Stimulated activated CD4-positive, alpha-beta T cell treated with anti-CD3 and anti-CD28 coated beads, Interleukin-1b, Interleukin-23, amount 100 ng/mL, for 1 hour (primary cell): ENCODE results near the gene NCOR1.
"Not testable (repeated sequence)": the region's sequence is repeated elsewhere in the genome, so short reads cannot be mapped to it uniquely, and the experiment has no call there.

Experiments used
- DNase-seq, 2 donors: peaks; one replicate each; pipeline ENCODE4 v3.0.0-alpha.2; 2020; ENCODE audit warnings: low read depth in 2 of 2

The NCOR1 gene

DNA sequence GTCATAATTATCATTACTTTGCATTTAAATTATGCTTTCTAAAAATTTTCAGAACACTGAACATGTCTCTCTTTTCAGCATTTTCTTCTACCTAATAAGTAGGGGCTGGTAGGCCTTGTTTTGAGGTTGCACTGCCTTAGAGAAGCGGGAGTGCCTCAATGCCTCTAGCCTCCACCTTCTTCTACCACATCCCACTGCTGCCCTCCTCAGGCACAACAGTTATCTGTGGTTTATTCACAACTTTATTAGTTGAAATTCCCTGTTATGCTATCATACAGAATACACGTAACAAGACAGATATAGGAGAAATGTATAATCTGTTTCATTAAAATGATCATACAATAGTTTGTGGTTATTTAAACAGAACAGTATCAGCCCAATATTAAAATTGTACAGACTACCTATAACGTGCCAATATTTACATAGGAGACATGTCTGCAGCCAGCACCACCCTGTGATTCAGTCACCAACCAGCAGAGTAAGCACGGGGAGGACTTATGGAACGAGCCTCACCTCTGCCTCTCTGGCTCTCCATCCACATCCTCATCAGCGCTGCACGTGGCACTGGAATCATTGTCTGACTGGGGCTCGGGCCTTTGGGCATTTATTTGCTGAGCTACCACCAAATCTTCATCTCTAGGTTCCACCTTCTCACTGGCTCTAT, 114.5 kb downstream of the NCOR1 start:
- DNase-seq = no peak

DNA sequence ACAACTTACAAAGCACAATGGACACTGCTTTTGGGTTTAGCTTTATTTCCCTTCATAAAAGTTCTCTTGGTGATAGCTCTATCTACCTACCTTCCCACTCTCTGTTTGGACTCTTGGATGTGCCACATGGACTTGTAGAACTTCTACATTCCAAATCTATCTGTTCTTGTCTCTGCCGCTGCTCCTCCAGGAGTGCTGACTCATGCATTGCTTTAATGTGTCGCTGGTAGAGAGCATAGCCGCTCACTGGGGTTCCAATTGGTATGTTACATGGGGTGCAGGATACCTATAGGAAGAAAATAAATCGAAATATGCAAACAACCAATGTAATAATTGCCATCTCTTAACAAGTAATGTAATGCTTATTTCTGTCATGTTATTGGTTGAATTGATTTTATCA, 123.6 kb downstream of the NCOR1 start:
- no peak for DNase-seq

DNA sequence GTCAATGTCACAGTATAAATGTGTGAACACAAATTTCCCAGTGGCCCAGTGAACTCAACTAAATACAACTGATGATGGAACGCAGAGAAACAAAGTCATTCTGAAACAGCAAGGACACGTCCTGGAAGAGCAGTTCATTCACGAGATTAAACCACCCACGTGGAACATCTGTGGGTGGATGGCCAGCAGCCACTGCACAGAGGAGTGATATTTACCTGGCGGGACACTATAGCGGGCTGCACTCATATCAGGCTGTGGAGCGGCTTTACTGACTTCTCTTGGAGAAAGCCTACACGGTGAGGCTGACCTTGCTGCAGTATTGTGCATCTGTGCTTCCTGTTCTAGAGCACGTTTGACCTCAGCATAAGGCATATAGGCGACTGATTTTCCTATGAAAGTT, 128.4 kb downstream of the NCOR1 start:
- DNase-seq = no peak

DNA sequence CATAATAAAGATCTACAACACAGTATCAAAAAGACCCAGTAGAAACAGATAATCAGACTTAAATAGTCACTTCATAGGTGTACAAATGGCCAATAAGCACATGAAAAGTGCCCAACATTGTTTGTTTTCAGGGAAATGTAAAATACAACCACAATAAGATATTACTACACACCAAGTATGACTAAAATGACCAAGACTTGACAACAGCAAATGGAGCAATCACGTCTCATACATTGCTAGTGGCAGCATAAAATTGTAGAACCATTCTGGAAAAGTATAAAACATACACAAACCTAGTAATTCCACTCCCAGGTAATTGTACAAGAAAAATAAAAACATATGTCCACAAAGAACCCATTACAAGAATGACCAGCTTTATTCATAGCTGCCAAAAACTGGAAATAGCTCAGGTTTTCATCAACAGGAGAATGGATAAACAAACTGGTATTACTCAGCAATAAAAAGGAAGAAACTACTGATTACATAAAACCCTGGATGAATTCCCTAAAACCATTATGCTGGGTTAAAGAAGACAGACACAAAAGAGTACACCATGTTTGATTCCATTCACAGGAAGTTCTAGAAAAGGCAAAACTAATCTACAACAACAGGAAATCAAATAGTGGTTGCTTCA, 130.2 kb downstream of the NCOR1 start:
- DNase-seq = no peak

DNA sequence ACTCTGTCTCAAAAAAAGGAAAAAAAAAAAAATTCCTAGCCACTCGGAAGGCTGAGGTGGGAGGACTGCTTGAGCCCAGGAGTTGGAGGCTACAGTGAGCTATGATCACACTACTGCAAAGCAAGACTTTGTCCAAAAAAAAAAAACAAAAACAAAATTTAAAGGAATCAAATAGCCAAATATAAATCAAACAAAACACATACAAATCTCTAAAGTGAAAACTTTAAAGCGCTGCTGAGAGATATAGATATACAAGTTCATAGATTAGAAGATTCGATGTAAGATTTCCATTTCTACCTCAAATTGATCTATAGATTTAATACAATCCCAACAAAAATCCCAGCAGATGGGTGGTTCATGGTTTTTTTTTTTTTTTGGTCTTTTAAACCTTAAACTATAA, 132.1 kb downstream of the NCOR1 start:
- no peak for DNase-seq

DNA sequence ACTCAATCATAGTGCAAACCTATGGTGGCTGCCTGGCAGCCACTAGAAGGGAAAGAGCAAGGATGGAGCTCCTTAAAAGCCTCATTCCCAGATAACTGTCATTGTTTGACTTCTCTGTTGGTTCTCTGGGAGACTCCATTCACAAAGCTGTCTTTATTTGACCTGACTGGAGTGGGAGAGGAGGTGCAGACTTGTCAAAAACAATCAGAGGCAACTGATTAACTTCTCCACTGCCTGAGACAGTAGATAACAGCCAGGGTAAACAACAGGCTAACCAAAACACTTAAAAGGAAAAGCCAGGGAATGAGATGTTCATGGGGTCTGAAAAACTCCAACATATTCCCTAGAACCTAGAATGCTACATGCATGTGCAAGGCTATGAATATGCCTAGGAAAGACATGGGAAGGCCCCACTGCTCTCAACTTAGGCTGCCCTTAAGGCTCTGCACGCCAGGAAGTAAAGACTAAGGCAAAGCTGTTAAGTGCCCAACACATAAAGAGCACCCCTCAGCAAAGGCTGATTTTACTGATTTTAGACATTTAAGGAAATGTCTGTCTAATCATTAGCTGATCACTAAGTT, 133.7 kb downstream of the NCOR1 start:
- no peak for DNase-seq

DNA sequence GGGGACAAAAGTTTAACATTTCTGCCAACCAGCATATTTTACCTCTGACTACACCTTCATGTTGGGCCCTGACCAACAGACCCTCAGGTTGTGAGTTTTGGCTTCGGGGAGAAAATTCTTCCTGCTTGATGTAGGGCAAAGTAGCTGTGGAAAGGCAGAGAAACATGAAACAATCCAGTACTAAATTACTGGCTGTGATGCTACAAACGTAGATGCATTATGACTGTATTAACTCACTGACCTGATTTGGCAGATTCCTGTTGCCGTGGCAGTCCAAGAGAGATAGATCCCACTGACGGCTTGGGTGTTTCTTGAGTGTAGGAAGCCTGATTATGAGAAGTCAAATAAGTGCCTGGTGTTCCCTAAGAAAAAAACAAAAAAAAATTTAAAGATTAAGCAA, 135.0 kb downstream of the NCOR1 start:
- DNase-seq = no peak

DNA sequence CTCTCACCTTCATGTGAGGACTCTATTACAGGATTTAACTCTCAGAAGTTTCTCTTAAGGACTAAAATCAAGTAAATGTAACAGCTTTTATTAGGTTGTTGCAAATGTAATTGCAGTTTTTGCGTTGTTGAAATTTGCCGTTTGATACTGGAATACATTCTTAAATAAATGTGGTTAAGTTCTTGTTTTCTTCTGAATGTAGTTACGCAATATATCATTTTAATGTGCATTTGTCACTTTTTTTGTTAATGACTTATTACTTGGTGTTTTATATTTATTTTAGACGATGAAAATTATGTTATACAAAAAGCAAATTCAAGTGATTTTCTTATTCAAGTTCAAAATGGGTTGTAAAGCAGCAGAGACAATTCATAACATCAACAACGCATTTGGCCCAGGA, 139.4 kb downstream of the NCOR1 start:
- DNase-seq = no peak

DNA sequence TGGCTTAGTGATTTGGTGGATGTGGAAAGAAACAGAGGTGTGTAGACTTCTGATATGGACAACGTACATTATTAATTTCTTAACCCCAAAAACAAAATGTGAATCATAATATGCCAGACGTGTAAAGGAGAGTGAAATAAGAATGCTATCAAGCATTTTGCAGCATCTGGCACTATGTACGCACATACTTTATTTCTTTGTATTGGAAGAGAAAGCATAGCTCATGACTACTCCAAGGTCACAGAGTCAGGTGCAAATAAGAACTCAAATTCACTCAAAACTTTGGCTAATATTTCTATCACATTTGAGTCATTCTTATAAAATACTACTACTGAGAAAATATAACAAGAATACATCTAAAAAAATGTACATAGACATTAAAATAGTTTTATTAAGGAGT, 140.9 kb downstream of the NCOR1 start:
- DNase-seq = no peak

DNA sequence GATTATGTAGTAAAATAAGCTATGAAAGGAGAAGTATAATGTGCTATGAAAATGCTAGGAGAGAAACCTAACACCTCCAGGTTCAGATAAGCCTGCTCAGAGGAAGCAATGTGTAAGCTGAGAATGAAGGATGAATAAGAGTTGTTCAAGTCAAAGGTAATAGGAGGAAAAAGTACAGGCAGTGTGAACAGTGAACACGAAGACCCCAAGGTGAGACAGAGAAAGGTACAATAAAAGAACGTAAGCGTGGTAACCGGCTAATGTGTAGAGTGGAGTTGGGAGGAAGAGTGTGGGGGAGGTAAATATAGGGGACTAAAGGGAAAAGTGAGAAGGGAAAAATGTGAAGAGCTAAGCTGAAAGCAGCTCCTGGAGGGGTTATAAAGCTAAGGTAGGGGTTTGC, 141.5 kb downstream of the NCOR1 start:
- DNase-seq = no peak

DNA sequence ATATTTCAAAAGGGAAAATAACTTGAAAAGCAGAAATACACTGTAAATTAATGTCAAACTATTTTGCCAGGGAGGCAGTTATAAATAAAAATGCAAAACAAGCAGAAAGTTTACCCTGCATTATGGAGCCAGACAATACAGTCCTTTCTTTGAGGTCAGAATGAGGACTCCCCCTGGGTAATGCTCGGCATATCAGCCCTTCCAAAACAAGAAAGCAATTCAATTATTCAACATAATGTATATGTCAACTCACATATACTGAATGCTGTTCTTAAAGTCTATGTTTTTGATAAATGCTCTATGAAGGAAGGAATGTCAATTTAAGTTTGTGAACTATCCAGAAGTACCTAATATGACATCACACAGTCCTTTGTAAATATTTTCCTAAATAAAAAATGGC, 143.3 kb downstream of the NCOR1 start:
- no peak for DNase-seq

DNA sequence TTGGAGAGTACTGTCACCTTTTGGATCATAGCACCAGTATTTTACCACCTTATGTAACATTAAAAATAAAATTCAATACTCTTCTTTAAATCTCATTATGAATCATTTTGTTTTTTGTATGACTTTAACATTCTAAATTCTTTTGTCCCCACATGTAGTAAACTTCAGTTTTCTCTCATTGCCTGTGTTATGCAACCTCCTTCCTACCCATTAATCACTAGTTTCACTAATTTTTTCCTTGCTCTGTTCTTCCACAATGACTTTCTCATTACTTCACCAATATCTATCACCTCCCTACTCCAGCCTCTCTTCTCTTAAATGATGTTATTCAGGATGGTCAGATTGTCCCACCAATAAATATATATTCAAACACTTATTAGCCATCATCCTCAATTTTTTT, 147.0 kb downstream of the NCOR1 start:
- DNase-seq = no peak

DNA sequence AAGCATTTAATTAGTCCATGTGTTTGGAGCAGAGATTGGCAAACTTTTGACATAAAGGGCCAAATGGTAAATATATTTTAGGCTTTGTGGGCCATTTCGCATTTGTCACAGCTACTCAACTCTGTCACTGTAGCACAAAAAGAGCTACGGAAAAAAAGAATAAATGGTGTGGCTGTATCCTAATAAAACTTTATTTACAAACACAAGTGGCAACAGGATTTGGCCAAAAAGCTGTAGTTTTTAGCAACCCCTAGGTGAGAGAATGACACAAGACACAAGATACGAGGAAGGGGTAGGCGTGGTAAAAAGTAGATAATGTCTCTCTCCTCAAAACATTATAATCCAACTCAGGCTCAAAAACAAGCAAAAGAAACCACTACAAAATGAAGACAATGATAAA, 149.2 kb downstream of the NCOR1 start:
- no peak for DNase-seq

DNA sequence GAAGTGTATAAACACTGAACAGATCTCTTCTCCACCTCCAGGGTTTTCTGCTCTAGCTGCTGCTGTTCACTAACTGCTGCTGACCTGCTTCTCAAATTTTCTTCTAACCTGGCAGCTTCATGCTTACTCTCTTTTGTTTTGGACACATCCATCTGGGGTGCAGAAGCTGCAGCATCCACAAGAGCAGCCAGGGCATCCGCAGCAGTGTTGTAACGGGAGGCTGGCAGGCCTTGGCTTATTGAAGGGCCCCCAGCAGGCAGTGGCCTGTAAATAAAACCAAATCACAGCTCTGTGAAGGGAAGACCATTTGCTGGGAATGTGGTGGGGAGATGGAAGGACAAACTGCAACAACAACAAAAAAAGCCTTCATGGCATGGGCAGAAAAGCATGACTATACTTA, 153.7 kb downstream of the NCOR1 start:
- no peak for DNase-seq

DNA sequence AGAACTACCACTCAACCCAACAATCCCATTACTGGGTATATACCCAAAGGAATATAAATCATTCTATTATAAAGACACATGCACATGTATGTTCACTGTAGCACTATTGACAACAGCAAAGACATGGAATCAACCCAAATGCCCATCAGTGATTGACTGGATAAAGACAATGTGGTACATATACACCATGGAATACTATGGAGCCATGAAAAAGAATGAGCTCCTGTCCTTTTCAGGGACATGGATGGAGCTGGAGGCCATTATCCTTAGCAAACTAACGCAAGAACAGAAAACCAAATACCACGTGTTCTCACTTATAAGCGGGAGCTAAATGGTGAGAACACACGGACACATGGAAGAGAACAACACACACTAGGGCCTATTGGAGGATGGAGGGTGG, 160.2 kb downstream of the NCOR1 start:
- DNase-seq = not testable (repeated sequence)

DNA sequence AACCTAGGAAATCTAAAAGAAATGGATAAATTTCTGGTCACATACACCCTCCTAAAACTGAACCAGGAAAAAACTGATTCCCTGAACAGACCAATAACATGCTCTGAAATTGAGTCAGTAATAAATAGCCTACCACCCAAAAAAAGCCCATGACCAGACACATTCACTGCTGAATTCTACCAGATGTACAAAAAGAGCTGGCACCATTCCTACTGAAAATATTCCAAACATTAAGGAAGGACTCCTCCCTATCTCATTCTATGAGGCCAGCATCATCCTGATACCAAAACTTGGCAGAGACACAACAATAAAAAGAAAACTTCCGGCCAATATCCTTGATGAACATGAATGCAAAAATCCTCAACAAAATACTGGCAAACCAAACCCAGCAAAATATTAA, 162.8 kb downstream of the NCOR1 start:
- no peak for DNase-seq

DNA sequence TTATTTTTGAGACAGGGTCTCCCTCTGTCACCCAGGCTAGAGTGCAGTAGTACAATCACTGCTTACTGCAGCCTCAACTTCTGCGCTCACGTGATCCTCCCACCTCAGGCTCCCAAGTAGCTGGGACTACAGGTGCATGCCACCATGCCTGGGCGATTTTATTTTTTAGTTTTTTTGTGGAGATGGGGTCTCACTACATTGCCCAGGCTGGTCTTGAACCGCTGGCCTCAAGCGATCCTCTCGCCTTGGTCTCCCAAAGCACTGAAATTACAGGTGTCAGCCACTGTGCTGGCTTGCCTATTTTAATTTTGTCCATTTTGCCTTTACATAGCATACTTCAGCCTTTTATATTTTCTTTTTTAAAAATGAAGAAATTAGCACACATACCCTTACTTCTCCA, 164.5 kb downstream of the NCOR1 start:
- no peak for DNase-seq

DNA sequence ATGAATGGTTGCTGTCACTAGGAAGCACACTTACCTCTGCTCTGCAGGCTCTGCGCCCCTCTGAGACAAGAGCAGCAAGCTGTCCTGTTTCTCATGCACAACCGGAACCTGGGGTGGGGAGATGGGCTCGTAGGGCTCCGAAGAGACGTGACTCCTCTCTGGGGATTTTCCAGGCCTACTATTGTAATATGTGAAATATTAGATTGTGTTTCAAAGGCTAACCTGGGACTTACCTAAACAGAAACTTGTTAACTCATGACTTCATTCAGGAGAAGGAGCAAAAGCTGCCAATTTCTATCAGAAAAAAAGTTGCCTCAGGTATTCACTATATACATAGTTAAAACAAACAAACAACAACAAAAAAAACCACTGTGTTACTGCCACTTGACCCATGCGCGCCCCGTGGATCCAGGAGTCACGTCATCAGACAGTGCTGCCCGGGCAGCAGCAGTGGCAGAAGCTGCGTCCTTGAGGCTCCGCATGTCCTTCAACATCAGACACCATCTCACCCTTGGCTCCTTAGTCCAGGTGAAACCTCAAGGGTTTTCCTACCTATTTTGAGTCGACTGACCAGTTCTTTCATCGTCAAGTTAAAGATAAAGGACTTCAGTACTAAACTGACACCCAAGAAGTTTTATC, 166.4 kb downstream of the NCOR1 start:
- no peak for DNase-seq

DNA sequence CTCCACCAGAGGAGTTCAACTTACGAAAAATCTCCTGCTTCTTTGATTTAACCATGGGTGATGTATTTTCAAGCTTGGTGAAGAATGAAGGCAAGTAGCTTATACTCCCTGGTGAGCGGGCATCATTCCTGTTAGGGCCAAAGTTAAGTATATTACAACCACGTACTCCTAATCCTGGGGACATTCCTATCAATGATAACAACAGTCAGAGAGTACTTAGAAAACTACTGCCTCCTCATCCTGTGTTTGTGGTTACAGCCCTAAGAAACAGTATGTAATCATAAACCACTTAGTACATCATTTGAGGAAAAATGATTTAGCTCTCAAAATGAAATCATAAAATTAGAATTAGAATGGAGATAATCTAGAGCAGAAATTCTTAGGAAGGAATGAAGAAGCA, 168.4 kb downstream of the NCOR1 start:
- DNase-seq = no peak

DNA sequence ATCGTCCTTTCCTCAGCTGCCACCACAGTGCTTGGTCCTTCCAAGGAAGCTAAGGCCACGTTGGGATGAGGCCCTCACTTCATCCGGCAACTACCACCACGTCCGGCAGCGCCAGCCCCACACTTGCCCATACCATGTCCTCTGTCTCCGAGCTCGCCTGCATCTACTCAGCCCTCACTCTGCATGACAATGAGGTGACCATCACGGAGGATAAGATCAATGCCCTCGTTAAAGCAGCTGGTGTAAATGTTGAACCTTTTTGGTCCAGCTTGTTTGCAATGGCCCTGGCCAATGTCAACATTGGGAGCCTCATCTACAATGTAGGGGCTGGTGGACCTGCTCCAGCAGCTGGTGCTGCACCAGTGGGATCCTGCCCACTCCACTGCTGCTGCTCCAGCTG, 170.8 kb downstream of the NCOR1 start:
- DNase-seq = no peak

DNA sequence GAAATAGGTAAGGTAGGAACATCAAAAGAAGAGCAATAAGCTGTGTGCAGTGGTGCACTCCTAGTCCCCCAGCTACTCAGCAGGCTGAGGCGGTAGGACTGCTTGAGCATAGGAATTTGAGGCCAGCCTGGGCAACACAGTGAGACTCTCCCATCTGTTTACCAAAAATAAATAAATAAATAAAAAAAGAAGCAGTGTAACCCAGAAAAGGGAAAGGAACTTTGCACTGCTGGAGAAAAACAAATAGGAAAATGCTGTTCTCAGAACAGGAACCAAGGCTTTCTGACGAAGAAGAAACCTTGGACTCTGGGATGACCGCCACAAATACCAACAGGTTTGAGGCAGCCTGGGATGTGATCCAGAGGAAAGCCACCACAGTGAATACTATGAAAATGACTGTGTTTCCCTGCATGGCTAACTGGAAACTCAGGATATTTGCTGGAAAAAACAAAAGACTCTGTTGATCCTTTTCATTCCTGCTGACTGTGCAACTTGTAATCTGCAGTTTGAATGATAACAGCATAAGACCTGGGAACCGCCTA, 174.6 kb downstream of the NCOR1 start:
- no peak for DNase-seq

DNA sequence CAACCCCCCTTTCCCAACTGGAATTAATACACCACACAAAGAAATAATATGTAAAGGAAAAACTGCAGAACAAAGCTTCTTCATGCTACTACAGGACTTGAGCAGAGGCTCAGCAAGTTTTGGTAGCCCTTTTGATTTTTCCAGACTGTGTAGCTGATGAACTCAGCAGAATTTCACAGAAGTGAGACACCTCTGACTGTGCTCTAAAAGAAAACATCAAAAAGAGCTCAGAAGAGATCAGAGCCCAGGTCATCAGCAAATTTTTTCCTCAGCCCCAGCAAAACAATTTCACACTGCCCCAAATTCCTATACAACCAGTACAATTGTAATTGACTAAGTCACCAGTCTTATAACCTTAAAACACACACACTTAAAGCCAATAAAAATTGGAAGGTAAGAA, 177.7 kb downstream of the NCOR1 start:
- no peak for DNase-seq

DNA sequence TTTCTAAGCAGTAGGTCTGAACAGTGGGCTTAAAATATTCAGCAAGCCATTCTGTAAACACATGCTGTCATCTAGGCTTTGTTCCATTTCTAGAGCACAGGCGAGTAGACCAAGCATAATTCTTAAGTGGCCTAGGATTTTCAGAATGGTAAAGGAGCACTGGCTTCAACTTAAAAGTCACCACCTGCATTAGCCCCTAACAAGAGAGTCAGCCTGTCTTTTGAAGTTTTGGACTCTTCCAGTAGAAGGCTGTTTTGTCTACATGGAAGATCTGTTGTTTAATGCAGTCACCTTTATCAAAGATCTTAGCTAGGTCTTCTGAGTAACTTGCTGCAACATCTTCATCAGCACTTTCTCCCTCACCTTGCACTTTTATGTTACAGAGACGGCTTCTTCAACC, 179.1 kb downstream of the NCOR1 start:
- no peak for DNase-seq
